ENCODE measurements around the gene CHSY3.

Gene CHSY3

DNA sequence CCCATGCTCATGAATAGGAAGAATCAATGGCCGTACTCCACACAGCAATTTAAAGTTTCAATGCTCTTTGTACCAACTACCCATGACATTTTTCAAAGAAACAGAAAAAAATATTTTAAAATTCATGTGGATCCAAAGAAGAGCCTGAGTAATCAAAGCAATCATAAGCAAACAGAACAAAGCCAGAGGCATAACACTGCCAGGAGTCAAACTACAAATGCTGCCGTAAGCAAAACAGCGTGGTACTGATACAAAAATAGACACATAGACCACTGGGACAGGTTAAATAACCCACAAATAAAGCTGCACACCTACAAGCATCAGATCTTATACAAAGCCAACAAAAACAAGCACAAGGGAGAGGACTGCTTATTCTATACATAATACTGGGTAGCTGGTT lies 107.7 kb downstream of the CHSY3 start:
- TF ChIP-seq CREB1 (IDR thresholded peaks at IDR 0.05; ENCODE audit: low read depth): no peak
- TF ChIP-seq RAD21 (IDR thresholded peaks at IDR 0.05; ENCODE audit: low read depth): no peak
- TF ChIP-seq YY1 (IDR thresholded peaks at IDR 0.05; ENCODE audit: low read depth): no peak
- no peak for TF ChIP-seq EP300 (IDR thresholded peaks at IDR 0.05; ENCODE audit: borderline replicate concordance)
- TF ChIP-seq EGR1 (IDR thresholded peaks at IDR 0.05): no peak
- no peak for TF ChIP-seq TEAD4 (IDR thresholded peaks at IDR 0.05)
- TF ChIP-seq, protein P1, sequence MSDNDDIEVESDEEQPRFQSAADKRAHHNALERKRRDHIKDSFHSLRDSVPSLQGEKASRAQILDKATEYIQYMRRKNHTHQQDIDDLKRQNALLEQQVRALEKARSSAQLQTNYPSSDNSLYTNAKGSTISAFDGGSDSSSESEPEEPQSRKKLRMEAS (IDR thresholded peaks at IDR 0.05): no peak
- TF ChIP-seq ZBTB7A (IDR thresholded peaks at IDR 0.05; ENCODE audit: low read depth): no peak
- no peak for TF ChIP-seq TCF12 (IDR thresholded peaks at IDR 0.05; ENCODE audit: low read depth)
- TF ChIP-seq NFIC (IDR thresholded peaks at IDR 0.05): no peak
- TF ChIP-seq, protein P2, sequence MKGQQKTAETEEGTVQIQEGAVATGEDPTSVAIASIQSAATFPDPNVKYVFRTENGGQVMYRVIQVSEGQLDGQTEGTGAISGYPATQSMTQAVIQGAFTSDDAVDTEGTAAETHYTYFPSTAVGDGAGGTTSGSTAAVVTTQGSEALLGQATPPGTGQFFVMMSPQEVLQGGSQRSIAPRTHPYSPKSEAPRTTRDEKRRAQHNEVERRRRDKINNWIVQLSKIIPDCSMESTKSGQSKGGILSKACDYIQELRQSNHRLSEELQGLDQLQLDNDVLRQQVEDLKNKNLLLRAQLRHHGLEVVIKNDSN (IDR thresholded peaks at IDR 0.05): no peak
- TF ChIP-seq TAF1 (IDR thresholded peaks at IDR 0.05; ENCODE audit: low read depth): no peak
- TF ChIP-seq, protein P3, sequence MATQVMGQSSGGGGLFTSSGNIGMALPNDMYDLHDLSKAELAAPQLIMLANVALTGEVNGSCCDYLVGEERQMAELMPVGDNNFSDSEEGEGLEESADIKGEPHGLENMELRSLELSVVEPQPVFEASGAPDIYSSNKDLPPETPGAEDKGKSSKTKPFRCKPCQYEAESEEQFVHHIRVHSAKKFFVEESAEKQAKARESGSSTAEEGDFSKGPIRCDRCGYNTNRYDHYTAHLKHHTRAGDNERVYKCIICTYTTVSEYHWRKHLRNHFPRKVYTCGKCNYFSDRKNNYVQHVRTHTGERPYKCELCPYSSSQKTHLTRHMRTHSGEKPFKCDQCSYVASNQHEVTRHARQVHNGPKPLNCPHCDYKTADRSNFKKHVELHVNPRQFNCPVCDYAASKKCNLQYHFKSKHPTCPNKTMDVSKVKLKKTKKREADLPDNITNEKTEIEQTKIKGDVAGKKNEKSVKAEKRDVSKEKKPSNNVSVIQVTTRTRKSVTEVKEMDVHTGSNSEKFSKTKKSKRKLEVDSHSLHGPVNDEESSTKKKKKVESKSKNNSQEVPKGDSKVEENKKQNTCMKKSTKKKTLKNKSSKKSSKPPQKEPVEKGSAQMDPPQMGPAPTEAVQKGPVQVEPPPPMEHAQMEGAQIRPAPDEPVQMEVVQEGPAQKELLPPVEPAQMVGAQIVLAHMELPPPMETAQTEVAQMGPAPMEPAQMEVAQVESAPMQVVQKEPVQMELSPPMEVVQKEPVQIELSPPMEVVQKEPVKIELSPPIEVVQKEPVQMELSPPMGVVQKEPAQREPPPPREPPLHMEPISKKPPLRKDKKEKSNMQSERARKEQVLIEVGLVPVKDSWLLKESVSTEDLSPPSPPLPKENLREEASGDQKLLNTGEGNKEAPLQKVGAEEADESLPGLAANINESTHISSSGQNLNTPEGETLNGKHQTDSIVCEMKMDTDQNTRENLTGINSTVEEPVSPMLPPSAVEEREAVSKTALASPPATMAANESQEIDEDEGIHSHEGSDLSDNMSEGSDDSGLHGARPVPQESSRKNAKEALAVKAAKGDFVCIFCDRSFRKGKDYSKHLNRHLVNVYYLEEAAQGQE (IDR thresholded peaks at IDR 0.05; ENCODE audit: low read depth): no peak
- TF ChIP-seq FOXM1 (IDR thresholded peaks at IDR 0.05; ENCODE audit: borderline replicate concordance, low read depth): no peak
- TF ChIP-seq CEBPB (IDR thresholded peaks at IDR 0.05): no peak

DNA sequence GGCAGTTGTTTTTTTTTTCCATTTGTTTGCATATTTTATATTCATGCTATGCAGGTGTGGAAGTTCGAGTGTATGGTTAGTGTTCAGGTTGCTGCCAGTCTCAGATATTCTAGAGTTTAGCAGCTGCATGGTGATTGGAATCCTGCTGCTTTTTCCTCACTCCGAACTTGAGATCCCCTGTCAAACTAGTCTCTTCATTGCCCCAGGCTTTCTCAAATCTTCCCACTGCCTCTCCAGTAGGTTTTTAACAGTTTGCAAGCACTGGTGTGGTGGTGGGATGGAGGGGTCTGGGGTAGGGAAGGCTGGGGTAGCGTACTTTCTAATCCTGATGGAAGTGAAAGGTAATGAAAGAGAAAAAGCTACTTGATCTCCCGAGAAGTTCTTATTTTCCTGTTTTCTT lies 112.9 kb downstream of the CHSY3 start:
- TF ChIP-seq EP300 (IDR thresholded peaks at IDR 0.05; ENCODE audit: borderline replicate concordance) (no peak), ZBTB7A (IDR thresholded peaks at IDR 0.05; ENCODE audit: low read depth) (no peak), TAF1 (IDR thresholded peaks at IDR 0.05; ENCODE audit: low read depth) (no peak), YY1 (IDR thresholded peaks at IDR 0.05; ENCODE audit: low read depth) (no peak), FOXM1 (IDR thresholded peaks at IDR 0.05; ENCODE audit: borderline replicate concordance, low read depth) (no peak), NFIC (IDR thresholded peaks at IDR 0.05) (no peak), CREB1 (IDR thresholded peaks at IDR 0.05; ENCODE audit: low read depth) (no peak), CEBPB (IDR thresholded peaks at IDR 0.05) (no peak), TEAD4 (IDR thresholded peaks at IDR 0.05) (no peak), RAD21 (IDR thresholded peaks at IDR 0.05; ENCODE audit: low read depth) (no peak), TCF12 (IDR thresholded peaks at IDR 0.05; ENCODE audit: low read depth) (no peak), EGR1 (IDR thresholded peaks at IDR 0.05) (no peak)
- TF ChIP-seq, protein P1 (IDR thresholded peaks at IDR 0.05): no peak
- TF ChIP-seq, protein P2 (IDR thresholded peaks at IDR 0.05): no peak
- TF ChIP-seq, protein P3 (IDR thresholded peaks at IDR 0.05; ENCODE audit: low read depth): no peak

DNA sequence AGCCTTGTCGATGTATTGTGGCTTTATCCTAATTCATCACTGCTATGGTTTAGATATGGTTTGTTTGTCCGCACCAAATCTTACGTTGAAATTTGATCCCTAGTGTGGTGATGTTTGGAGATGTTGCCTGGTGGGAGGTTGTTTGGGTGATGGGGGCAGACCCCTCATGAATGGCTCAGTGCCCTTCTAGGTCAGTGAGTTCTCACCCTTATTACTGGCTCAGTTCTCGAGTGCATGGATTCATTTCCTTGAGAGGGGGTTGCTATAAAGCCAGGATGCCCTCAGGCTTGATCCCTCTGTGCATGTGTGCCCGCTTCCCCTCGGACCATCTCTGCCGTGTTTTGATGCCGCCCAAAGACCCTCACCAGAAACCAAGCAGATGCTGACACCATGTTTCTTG lies 114.4 kb downstream of the CHSY3 start:
- TF ChIP-seq FOXM1 (IDR thresholded peaks at IDR 0.05; ENCODE audit: borderline replicate concordance, low read depth) (no peak), EGR1 (IDR thresholded peaks at IDR 0.05) (no peak), CEBPB (IDR thresholded peaks at IDR 0.05) (no peak), TAF1 (IDR thresholded peaks at IDR 0.05; ENCODE audit: low read depth) (no peak), TEAD4 (IDR thresholded peaks at IDR 0.05) (no peak), TCF12 (IDR thresholded peaks at IDR 0.05; ENCODE audit: low read depth) (no peak), CREB1 (IDR thresholded peaks at IDR 0.05; ENCODE audit: low read depth) (no peak), RAD21 (IDR thresholded peaks at IDR 0.05; ENCODE audit: low read depth) (no peak), NFIC (IDR thresholded peaks at IDR 0.05) (no peak), EP300 (IDR thresholded peaks at IDR 0.05; ENCODE audit: borderline replicate concordance) (no peak)
- TF ChIP-seq, protein P2 (IDR thresholded peaks at IDR 0.05): no peak
- TF ChIP-seq, protein P3 (IDR thresholded peaks at IDR 0.05; ENCODE audit: low read depth): no peak

DNA sequence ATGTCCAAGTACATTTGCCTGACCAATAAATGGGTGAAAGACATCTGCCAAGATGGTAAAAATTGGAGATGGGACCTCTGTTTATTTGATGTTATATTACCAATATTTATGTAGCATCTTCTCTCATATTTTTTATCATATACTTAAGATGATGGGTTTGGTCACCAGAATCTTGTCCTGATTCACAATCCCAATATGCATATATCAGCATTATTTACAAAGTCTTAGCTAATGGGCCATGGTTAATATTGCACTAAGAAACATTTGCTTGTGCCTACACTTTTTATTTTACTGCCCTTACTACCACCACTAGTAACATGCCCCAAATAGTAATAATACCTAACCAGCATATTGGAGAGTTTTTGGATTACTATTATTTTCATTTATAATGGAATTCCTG lies 116.7 kb downstream of the CHSY3 start:
- no peak for TF ChIP-seq TCF12 (IDR thresholded peaks at IDR 0.05; ENCODE audit: low read depth)
- TF ChIP-seq CREB1 (IDR thresholded peaks at IDR 0.05; ENCODE audit: low read depth): no peak
- TF ChIP-seq CEBPB (IDR thresholded peaks at IDR 0.05): no peak
- TF ChIP-seq EGR1 (IDR thresholded peaks at IDR 0.05): no peak
- TF ChIP-seq TEAD4 (IDR thresholded peaks at IDR 0.05): no peak
- TF ChIP-seq, protein P3 (IDR thresholded peaks at IDR 0.05; ENCODE audit: low read depth): no peak
- TF ChIP-seq FOXM1 (IDR thresholded peaks at IDR 0.05; ENCODE audit: borderline replicate concordance, low read depth): no peak
- TF ChIP-seq RAD21 (IDR thresholded peaks at IDR 0.05; ENCODE audit: low read depth): no peak
- TF ChIP-seq NFIC (IDR thresholded peaks at IDR 0.05): no peak
- TF ChIP-seq ZBTB7A (IDR thresholded peaks at IDR 0.05; ENCODE audit: low read depth): no peak
- TF ChIP-seq EP300 (IDR thresholded peaks at IDR 0.05; ENCODE audit: borderline replicate concordance): no peak
- TF ChIP-seq, protein P1 (IDR thresholded peaks at IDR 0.05): no peak
- TF ChIP-seq YY1 (IDR thresholded peaks at IDR 0.05; ENCODE audit: low read depth): no peak
- no peak for TF ChIP-seq TAF1 (IDR thresholded peaks at IDR 0.05; ENCODE audit: low read depth)

All from Ishikawa (cell line).